Measurements from ENCODE around the gene SMPD2. TPM values are rescaled to one million over a fixed set of nuclear protein-coding genes. Genes with fewer than 3 reads are reported as not detected.

Gene SMPD2
- total RNA-seq, 1 donor from 2014 or later = 9.8 TPM

- Mint-ChIP-seq H3K4me1 (peaks cover 38% of the 10 kb centered on the region), H3K9me3 (no peaks in the 10 kb centered on the region), H3K4me3 (peak overlapping the region; percentile 4), H3K27ac (peak overlapping the region; percentile 55), H3K36me3 (peaks cover 34% of the 10 kb centered on the region), H3K27me3 (ENCODE audit: low read depth) (no peaks in the 10 kb centered on the region)
- TF ChIP-seq CTCF (IDR thresholded peaks at IDR 0.05; ENCODE audit: unreplicated experiment) = no peak
- no peak for DNase-seq (ENCODE audit: low spot score in 2 of 2, unreplicated experiment in 2 of 2)
Measured at GRCh38 chr6:109478841-109479624, 38.5 kb downstream of the SMPD2 start.

GRCh38 chr6:109480993-109481480, 40.5 kb downstream of the SMPD2 start:
- Mint-ChIP-seq H3K27ac (no peak overlapping the region), H3K36me3 (peaks cover 20% of the 10 kb centered on the region), H3K4me1 (peaks cover 38% of the 10 kb centered on the region), H3K9me3 (no peaks in the 10 kb centered on the region), H3K4me3 (no peak overlapping the region), H3K27me3 (ENCODE audit: low read depth) (no peaks in the 10 kb centered on the region)
- no peak for TF ChIP-seq CTCF (IDR thresholded peaks at IDR 0.05; ENCODE audit: unreplicated experiment)
- DNase-seq (ENCODE audit: low spot score in 2 of 2, unreplicated experiment in 2 of 2) = no peak

- no peak for TF ChIP-seq CTCF (IDR thresholded peaks at IDR 0.05; ENCODE audit: unreplicated experiment)
- Mint-ChIP-seq H3K36me3 (peaks cover 17% of the 10 kb centered on the region), H3K27ac (peak within 1 kb of the TSS; percentile 64), H3K27me3 (ENCODE audit: low read depth) (peaks cover 4% of the 10 kb centered on the region), H3K9me3 (no peaks in the 10 kb centered on the region), H3K4me1 (peaks cover 33% of the 10 kb centered on the region), H3K4me3 (peak within 1 kb of the TSS; percentile 86)
- peak; percentile 82 to 88 for DNase-seq (ENCODE audit: low spot score in 2 of 2, unreplicated experiment in 2 of 2)
Measured at GRCh38 chr6:109482905-109483734, 42.6 kb downstream of the SMPD2 start, which contains the start of gene ZBTB24. TSS of gene ZBTB24 (minus strand) at chr6:109483219. CDS start at chr6:109482026, 1,193 bp downstream.

GRCh38 chr6:109483735-109484057, 43.2 kb downstream of the SMPD2 start:
- Mint-ChIP-seq H3K4me3 (peak overlapping the region; percentile 63), H3K27me3 (ENCODE audit: low read depth) (peaks cover 4% of the 10 kb centered on the region), H3K9me3 (no peaks in the 10 kb centered on the region), H3K36me3 (peaks cover 16% of the 10 kb centered on the region), H3K4me1 (peaks cover 27% of the 10 kb centered on the region), H3K27ac (peak overlapping the region; percentile 11)
- DNase-seq (ENCODE audit: low spot score in 2 of 2, unreplicated experiment in 2 of 2) = no peak
- no peak for TF ChIP-seq CTCF (IDR thresholded peaks at IDR 0.05; ENCODE audit: unreplicated experiment)

GRCh38 chr6:109484122-109484521, 43.6 kb downstream of the SMPD2 start:
- H3K4me1 Mint-ChIP-seq = peaks cover 23% of the 10 kb centered on the region
- no peak for DNase-seq (ENCODE audit: low spot score in 2 of 2, unreplicated experiment in 2 of 2)
- peaks cover 11% of the 10 kb centered on the region for H3K36me3 Mint-ChIP-seq
- H3K27ac Mint-ChIP-seq = no peak overlapping the region
- H3K9me3 Mint-ChIP-seq = no peaks in the 10 kb centered on the region
- peak overlapping the region; percentile 63 for H3K4me3 Mint-ChIP-seq
- no peak for TF ChIP-seq CTCF (IDR thresholded peaks at IDR 0.05; ENCODE audit: unreplicated experiment)
- H3K27me3 Mint-ChIP-seq (ENCODE audit: low read depth) = peaks cover 4% of the 10 kb centered on the region

Measured in mesothelial cell of epicardium (in vitro differentiated cells).